ENCODE results near the gene CEP95. TPM values are rescaled to one million over a fixed set of nuclear protein-coding genes. Genes with fewer than 3 reads are reported as not detected.

CEP95 gene
- polyA plus RNA-seq, 3 donors, result 4.6 to 42.1 (median 5.0) TPM

GRCh38 chr17:64470625-64471024 lies 36.2 kb upstream of the CEP95 start:
- H3K27me3 Mint-ChIP-seq (ENCODE audit: low read depth in 3 of 3), result peaks cover 0 to 2% (median 0%) of the 10 kb centered on the region in 3 donors
- H3K27ac Mint-ChIP-seq, result peak overlapping the region in 3 of 7 donors; percentile 9 to 61 (median 41)
- TF ChIP-seq CTCF (IDR thresholded peaks at IDR 0.05), result no peak
- DNase-seq, result no peak
- H3K4me3 Mint-ChIP-seq, result no peak overlapping the region
- Histone ChIP-seq H3K9ac (ENCODE audit: insufficient read depth, low read length, poor library complexity, severe bottlenecking) (no peak overlapping the region), H3K27me3 (ENCODE audit: control insufficient read depth in 2 of 2, insufficient read depth in 2 of 2, low read length in 2 of 2) (no peaks in the 10 kb centered on the region), H3K36me3 (replicated peaks in 1 of 2; ENCODE audit: control insufficient read depth in 1 of 2, insufficient read depth in 2 of 2, low read length in 2 of 2) (peaks cover 56 to 85% of the 10 kb centered on the region in 2 donors), H3K9me3 (replicated peaks in 1 of 2; ENCODE audit: control insufficient read depth in 1 of 2, insufficient read depth in 1 of 2, low read length in 2 of 2) (no peaks in the 10 kb centered on the region), H3K4me2 (replicated peaks; ENCODE audit: extremely low read depth, low read length, poor library complexity, severe bottlenecking) (no peak overlapping the region), H3K4me3 (replicated peaks in 1 of 3; ENCODE audit: low read depth in 2 of 3, low read length in 3 of 3) (no peak overlapping the region), H4K20me1 (ENCODE audit: insufficient read depth, low read length) (peaks cover 5% of the 10 kb centered on the region), H3K4me1 (ENCODE audit: control insufficient read depth in 1 of 2, insufficient read depth in 2 of 2, low read length in 2 of 2) (peaks cover 7 to 9% of the 10 kb centered on the region in 2 donors), H2AFZ (ENCODE audit: insufficient read depth, low read depth, low read length, poor library complexity, severe bottlenecking) (no peak overlapping the region), H3K79me2 (ENCODE audit: insufficient read depth, low read length) (no peaks in the 10 kb centered on the region), H3K27ac (ENCODE audit: low read depth in 1 of 2, low read length in 2 of 2) (no peak overlapping the region)
- intact Hi-C loops (cut with micrococcal nuclease), result no loop called here
- peaks cover 66 to 88% of the 10 kb centered on the region in 2 donors for H3K36me3 Mint-ChIP-seq
- H3K9me3 Mint-ChIP-seq, result peaks cover 0 to 2% (median 0%) of the 10 kb centered on the region in 7 donors
- H3K4me1 Mint-ChIP-seq, result peaks cover 9% of the 10 kb centered on the region
- 100% methylated on average over 1 of the region's 4 CpGs for WGBS (ENCODE audit: insufficient coverage)

GRCh38 chr17:64471440-64471839 lies 35.3 kb upstream of the CEP95 start:
- H3K79me2 ChIP-seq (ENCODE audit: insufficient read depth, low read length), result no peaks in the 10 kb centered on the region
- peaks cover 0 to 2% (median 0%) of the 10 kb centered on the region in 7 donors for H3K9me3 Mint-ChIP-seq
- no peak overlapping the region for H3K4me2 ChIP-seq (replicated peaks; ENCODE audit: extremely low read depth, low read length, poor library complexity, severe bottlenecking)
- no peak overlapping the region for H2AFZ ChIP-seq (ENCODE audit: insufficient read depth, low read depth, low read length, poor library complexity, severe bottlenecking)
- H3K9me3 ChIP-seq (replicated peaks in 1 of 2; ENCODE audit: control insufficient read depth in 1 of 2, insufficient read depth in 1 of 2, low read length in 2 of 2), result no peaks in the 10 kb centered on the region
- no CpG with 5 or more reads among the region's 3 CpGs for WGBS (ENCODE audit: insufficient coverage)
- no peak overlapping the region for H3K9ac ChIP-seq (ENCODE audit: insufficient read depth, low read length, poor library complexity, severe bottlenecking)
- no peak for DNase-seq
- H3K36me3 Mint-ChIP-seq, result peaks cover 58 to 80% of the 10 kb centered on the region in 2 donors
- H3K4me1 ChIP-seq (ENCODE audit: control insufficient read depth in 1 of 2, insufficient read depth in 2 of 2, low read length in 2 of 2), result peaks cover 7 to 17% of the 10 kb centered on the region in 2 donors
- H3K27ac ChIP-seq (ENCODE audit: low read depth in 1 of 2, low read length in 2 of 2), result no peak overlapping the region
- H3K27me3 Mint-ChIP-seq (ENCODE audit: low read depth in 3 of 3), result peaks cover 0 to 2% (median 0%) of the 10 kb centered on the region in 3 donors
- no peak overlapping the region for H3K4me3 Mint-ChIP-seq
- peaks cover 5% of the 10 kb centered on the region for H4K20me1 ChIP-seq (ENCODE audit: insufficient read depth, low read length)
- H3K4me3 ChIP-seq (replicated peaks in 1 of 3; ENCODE audit: low read depth in 2 of 3, low read length in 3 of 3), result no peak overlapping the region
- H3K36me3 ChIP-seq (replicated peaks in 1 of 2; ENCODE audit: control insufficient read depth in 1 of 2, insufficient read depth in 2 of 2, low read length in 2 of 2), result peaks cover 48 to 76% of the 10 kb centered on the region in 2 donors
- peaks cover 9% of the 10 kb centered on the region for H3K4me1 Mint-ChIP-seq
- no peaks in the 10 kb centered on the region for H3K27me3 ChIP-seq (ENCODE audit: control insufficient read depth in 2 of 2, insufficient read depth in 2 of 2, low read length in 2 of 2)
- TF ChIP-seq CTCF (IDR thresholded peaks at IDR 0.05), result no peak
- intact Hi-C loops (cut with micrococcal nuclease), result no loop called here
- H3K27ac Mint-ChIP-seq, result peak overlapping the region in 2 of 7 donors; percentile 27 to 37

Data from CD14-positive monocyte (primary cell).